Left ventricle myocardium inferior (tissue), 1 donor: ENCODE measurements around the gene RPL29. TPM values are rescaled to one million over a fixed set of nuclear protein-coding genes. Genes with fewer than 3 reads are reported as not detected.

Experiments used
- DNase-seq: peaks from one replicate; pipeline ENCODE4 v3.0.0-alpha.2; 2020
- H3K27ac ChIP-seq: fragments of 200-600 bp; replicated peaks from 2 replicates; pipeline ENCODE4 v1.8.0; 2021
- H3K27me3 ChIP-seq: fragments of 200-600 bp; 2 replicates; pipeline ENCODE4 v1.8.0; 2021; ENCODE audit warnings: low read depth
- H3K36me3 ChIP-seq: fragments of 200-600 bp; 2 replicates; pipeline ENCODE4 v1.8.0; 2021
- H3K4me1 ChIP-seq: fragments of 200-600 bp; 2 replicates; pipeline ENCODE4 v1.8.0; 2021
- H3K4me3 ChIP-seq: fragments of 200-600 bp; 2 replicates; pipeline ENCODE4 v1.8.0; 2021; ENCODE audit warnings: mild to moderate bottlenecking, moderate library complexity
- H3K9me3 ChIP-seq: fragments of 200-600 bp; replicated peaks from 2 replicates; pipeline ENCODE4 v1.8.0; 2021
- CTCF ChIP-seq: fragments of 200-600 bp; IDR thresholded peaks from 2 replicates; pipeline ENCODE4 v1.8.0; 2021; ENCODE audit warnings: antibody characterized with exemption, mild to moderate bottlenecking, borderline replicate concordance
- intact Hi-C: fragments of 100-400 bp; cut with micrococcal nuclease; formaldehyde crosslinking; loops from one replicate; pipeline ENCODE4 v1.11.0; 2022
- total RNA-seq: library from RNA; stranded (reverse); fragmentation: NEBNext Ultra II Directional; extraction: Animal tissue kit (Norgen Biotek cat#: 25700); gene quantifications from one replicate; pipeline ENCODE4 v1.2.1, GENCODE V29; 2021
- donor health status: DM: no; HTN: yes; CAD: no; lungs with severe emphysema.

RPL29 gene
- total RNA-seq, 1 donor from 2014 or later = 621 TPM

- Histone ChIP-seq H3K27me3 (no peaks in the 10 kb centered on the region), H3K4me3 (no peak overlapping the region), H3K9me3 (no peaks in the 10 kb centered on the region), H3K27ac (no peak overlapping the region), H3K4me1 (peaks cover 14% of the 10 kb centered on the region), H3K36me3 (peaks cover 38% of the 10 kb centered on the region)
- intact Hi-C loops = no loop called here
- TF ChIP-seq CTCF = no peak
- DNase-seq = no peak
These were observed 48.3 kb downstream of the RPL29 start for GRCh38 chr3:51947215-51947900.

DNA sequence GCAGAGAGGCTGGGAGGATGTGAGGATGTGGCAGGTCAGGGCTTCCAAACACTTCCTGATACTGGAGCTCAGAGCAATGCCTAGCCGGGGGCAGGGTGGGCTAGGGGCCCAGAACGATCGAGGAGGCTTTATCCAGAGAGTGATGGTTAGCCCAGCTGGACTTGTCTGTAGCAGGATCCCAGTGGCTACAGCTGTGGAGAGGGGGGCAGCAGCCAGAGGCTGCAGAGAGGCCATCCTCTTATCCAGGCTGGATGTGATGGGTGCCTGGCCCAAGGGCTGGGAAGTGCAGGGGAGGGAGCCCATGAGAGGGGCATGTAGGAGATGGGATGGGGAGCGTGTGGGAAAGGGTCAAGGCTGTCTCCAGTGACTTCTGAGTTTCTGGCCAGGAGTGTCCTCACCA, 48.9 kb downstream of the RPL29 start:
- no peak for DNase-seq
- intact Hi-C loops = no loop called here
- Histone ChIP-seq H3K27me3 (no peaks in the 10 kb centered on the region), H3K27ac (no peak overlapping the region), H3K36me3 (peaks cover 38% of the 10 kb centered on the region), H3K9me3 (no peaks in the 10 kb centered on the region), H3K4me3 (no peak overlapping the region), H3K4me1 (peaks cover 16% of the 10 kb centered on the region)
- no peak for TF ChIP-seq CTCF

DNA sequence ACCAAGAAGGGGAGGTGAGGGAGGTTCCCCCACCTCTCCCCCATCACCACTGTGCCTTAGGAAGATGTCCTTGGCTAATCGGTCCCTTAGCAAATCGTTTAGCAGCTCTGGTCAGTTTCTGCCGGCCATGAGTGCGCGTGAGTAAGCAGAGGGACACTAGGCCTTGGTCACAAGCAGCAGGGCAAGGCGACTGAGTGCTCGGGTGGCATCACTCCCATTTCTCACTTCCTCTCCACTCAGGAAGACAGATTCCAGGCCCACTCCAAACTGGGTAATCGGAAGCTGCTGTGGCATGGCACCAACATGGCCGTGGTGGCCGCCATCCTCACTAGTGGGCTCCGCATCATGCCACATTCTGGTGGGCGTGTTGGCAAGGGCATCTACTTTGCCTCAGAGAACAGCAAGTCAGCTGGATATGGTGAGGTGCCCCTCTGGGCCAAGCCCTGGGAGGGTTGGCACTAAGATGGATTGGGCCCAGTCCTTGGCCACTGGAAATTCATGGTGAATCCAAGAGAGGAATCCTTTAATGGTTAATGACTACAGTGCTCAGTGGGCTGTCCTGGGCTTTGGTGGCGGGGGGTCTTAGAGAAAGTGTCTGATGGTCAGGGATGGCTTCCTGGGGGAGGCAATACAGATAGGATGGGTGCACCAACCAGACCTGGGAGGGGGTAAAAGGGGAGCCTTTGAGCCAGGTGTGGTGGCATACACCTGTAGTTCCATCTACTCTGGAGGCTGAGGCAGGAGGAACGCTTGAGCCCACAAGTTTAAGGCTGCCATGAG, 49.6 kb downstream of the RPL29 start:
- Histone ChIP-seq H3K9me3 (no peaks in the 10 kb centered on the region), H3K27me3 (no peaks in the 10 kb centered on the region), H3K36me3 (peaks cover 38% of the 10 kb centered on the region), H3K27ac (no peak overlapping the region), H3K4me1 (peaks cover 22% of the 10 kb centered on the region), H3K4me3 (no peak overlapping the region)
- no peak for DNase-seq
- TF ChIP-seq CTCF = no peak
- intact Hi-C loops = no loop called here

DNA sequence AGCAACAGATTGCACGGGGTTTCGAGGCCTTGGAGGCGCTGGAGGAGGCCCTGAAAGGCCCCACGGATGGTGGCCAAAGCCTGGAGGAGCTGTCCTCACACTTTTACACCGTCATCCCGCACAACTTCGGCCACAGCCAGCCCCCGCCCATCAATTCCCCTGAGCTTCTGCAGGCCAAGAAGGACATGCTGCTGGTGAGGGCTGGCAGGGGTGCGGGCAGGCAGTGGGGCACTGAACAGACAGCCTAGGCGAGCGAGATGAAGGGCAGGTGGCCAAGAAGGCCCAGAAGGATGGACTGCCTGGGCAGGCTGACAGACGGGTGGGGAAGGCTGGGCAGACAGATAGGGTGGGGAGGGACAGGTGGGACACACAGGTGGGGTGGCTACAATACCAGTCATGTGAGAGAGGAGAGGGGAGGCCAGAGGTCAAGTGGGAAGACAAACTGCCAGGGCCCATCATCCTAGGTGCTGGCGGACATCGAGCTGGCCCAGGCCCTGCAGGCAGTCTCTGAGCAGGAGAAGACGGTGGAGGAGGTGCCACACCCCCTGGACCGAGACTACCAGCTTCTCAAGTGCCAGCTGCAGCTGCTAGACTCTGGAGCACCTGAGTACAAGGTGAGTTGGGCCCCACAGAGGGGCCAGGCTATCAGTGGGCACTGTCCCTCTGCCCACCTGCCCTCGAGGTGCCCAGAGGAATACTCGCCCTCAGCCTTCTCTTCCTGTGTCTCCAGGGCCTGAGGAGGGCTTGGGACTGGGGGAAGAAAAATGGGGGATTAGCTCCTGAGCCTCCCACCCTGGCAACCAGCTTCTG, 50.5 kb downstream of the RPL29 start:
- no peak for DNase-seq
- intact Hi-C loops = no loop called here
- no peak overlapping the region for H3K27ac ChIP-seq
- no peak for TF ChIP-seq CTCF
- H3K4me3 ChIP-seq = no peak overlapping the region
- H3K4me1 ChIP-seq = peaks cover 31% of the 10 kb centered on the region
- H3K36me3 ChIP-seq = peaks cover 38% of the 10 kb centered on the region
- no peaks in the 10 kb centered on the region for H3K27me3 ChIP-seq
- H3K9me3 ChIP-seq = no peaks in the 10 kb centered on the region

DNA sequence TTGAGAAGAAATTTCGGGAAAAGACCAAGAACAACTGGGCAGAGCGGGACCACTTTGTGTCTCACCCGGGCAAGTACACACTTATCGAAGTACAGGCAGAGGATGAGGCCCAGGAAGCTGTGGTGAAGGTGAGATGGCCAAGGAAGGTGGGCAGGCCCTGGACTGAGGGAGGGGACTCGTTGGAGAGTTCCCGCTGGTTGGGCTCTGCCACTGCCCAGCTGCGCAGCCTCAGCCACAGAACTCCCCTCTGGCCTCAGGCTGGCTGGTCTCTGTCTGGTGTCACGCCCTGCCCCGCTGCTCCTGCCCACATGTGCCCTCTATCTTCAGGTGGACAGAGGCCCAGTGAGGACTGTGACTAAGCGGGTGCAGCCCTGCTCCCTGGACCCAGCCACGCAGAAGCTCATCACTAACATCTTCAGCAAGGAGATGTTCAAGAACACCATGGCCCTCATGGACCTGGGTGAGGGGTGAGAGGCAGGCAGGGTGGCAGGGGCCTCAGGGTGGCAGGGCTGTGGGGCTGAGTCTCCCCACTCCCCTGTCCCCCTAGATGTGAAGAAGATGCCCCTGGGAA, 51.2 kb downstream of the RPL29 start:
- no peak for TF ChIP-seq CTCF
- peaks cover 36% of the 10 kb centered on the region for H3K4me1 ChIP-seq
- DNase-seq = no peak
- no peak overlapping the region for H3K27ac ChIP-seq
- no peaks in the 10 kb centered on the region for H3K27me3 ChIP-seq
- no peaks in the 10 kb centered on the region for H3K9me3 ChIP-seq
- intact Hi-C loops = no loop called here
- peaks cover 35% of the 10 kb centered on the region for H3K36me3 ChIP-seq
- H3K4me3 ChIP-seq = no peak overlapping the region

Other genes starting within 250 kb of the RPL29 start
- not detected for gene IQCF6, start 216.7 kb downstream of the RPL29 start, total RNA-seq
- gene IQCF2, start 134.3 kb downstream of the RPL29 start, total RNA-seq = not detected
- not detected for gene IQCF5, start 120.3 kb downstream of the RPL29 start, total RNA-seq
- gene IQCF1, start 92.5 kb downstream of the RPL29 start, total RNA-seq = not detected
- gene RRP9, start 54.0 kb downstream of the RPL29 start, total RNA-seq = 8.6 TPM
- 14.3 TPM for gene PARP3, start 53.5 kb downstream of the RPL29 start, total RNA-seq
- gene GPR62, start 40.5 kb downstream of the RPL29 start, total RNA-seq = 0.16 TPM
- gene PCBP4, start 28.4 kb downstream of the RPL29 start, total RNA-seq = 73.0 TPM
- 14.6 TPM for gene ABHD14B, start 21.8 kb downstream of the RPL29 start, total RNA-seq
- gene ABHD14A, start 20.8 kb downstream of the RPL29 start, total RNA-seq = 25.8 TPM
- 20.2 TPM for gene ACY1, start 12.4 kb downstream of the RPL29 start, total RNA-seq
- gene DUSP7, start 60.7 kb upstream of the RPL29 start, total RNA-seq = 23.1 TPM
- 1.2 TPM for gene POC1A, start 158.5 kb upstream of the RPL29 start, total RNA-seq
- 180 TPM for gene ALAS1, start 202.3 kb upstream of the RPL29 start, total RNA-seq
- gene TLR9, start 229.8 kb upstream of the RPL29 start, total RNA-seq = 0.66 TPM
- 115 TPM for gene TWF2, start 243.3 kb upstream of the RPL29 start, total RNA-seq
- 9.2 TPM for gene PPM1M, start 249.9 kb upstream of the RPL29 start, total RNA-seq